NCI-H2227 (cell line): ENCODE results near the gene NAV1.
"Not testable (repeated sequence)": the region's sequence is repeated elsewhere in the genome, so short reads cannot be mapped to it uniquely, and the experiment has no call there.

Experiments
- DNase-seq: peaks from one replicate; lab custom pipeline; 2025; ENCODE audit not compliant: unreplicated experiment; lab: John Stamatoyannopoulos, UW

The NAV1 gene

GRCh38 chr1:201538612-201539551, at the start of gene NAV1:
NAV1 (plus strand) TSS chr1:201539127; CDS start chr1:201622885, 83,758 bp downstream.
- peak; percentile 82 for DNase-seq

GRCh38 chr1:201489643-201490261, 49.2 kb upstream of the NAV1 start:
- no peak for DNase-seq

- no peak for DNase-seq
Measured at GRCh38 chr1:201490708-201491131, 48.2 kb upstream of the NAV1 start.

- DNase-seq: no peak
Measured at GRCh38 chr1:201491896-201492511, 46.9 kb upstream of the NAV1 start.

GRCh38 chr1:201493026-201493656, 45.8 kb upstream of the NAV1 start:
- not testable (repeated sequence) for DNase-seq

- no peak for DNase-seq
Measured at GRCh38 chr1:201493757-201494617, 44.9 kb upstream of the NAV1 start.

GRCh38 chr1:201495551-201496295, 43.2 kb upstream of the NAV1 start:
- no peak for DNase-seq

GRCh38 chr1:201496296-201496690, 42.6 kb upstream of the NAV1 start:
- no peak for DNase-seq

GRCh38 chr1:201497935-201498509, 40.9 kb upstream of the NAV1 start:
- DNase-seq: no peak

GRCh38 chr1:201498621-201499020, 40.3 kb upstream of the NAV1 start:
- DNase-seq: no peak

GRCh38 chr1:201499191-201499590, 39.7 kb upstream of the NAV1 start:
- no peak for DNase-seq

- DNase-seq: no peak
Measured at GRCh38 chr1:201499795-201500669, 38.9 kb upstream of the NAV1 start.

- no peak for DNase-seq
Measured at GRCh38 chr1:201500670-201501120, 38.2 kb upstream of the NAV1 start.

GRCh38 chr1:201501144-201501543, 37.8 kb upstream of the NAV1 start:
- DNase-seq: no peak

GRCh38 chr1:201501812-201502510, 37.0 kb upstream of the NAV1 start:
- no peak for DNase-seq

- DNase-seq: no peak
Measured at GRCh38 chr1:201502511-201502857, 36.4 kb upstream of the NAV1 start.

- no peak for DNase-seq
Measured at GRCh38 chr1:201503397-201504176, 35.3 kb upstream of the NAV1 start.
